DOHH2 (cell line): Measurements from ENCODE around the gene TAF11L14.
A peak's percentile ranks its signal among the peaks of the same experiment; 100 is the strongest.

Experiments used
- H3F3A ChIP-seq: fragments of 200-600 bp; sonication (generic), shearing (Covaris generic); 2 replicates; pipeline ENCODE4 v1.6.0; 2016; ENCODE audit warnings: antibody characterized with exemption, mild to moderate bottlenecking; ENCODE audit not compliant: control insufficient read depth, insufficient read depth
- H3K27ac ChIP-seq: fragments of 200-600 bp; sonication (generic); 2 replicates; pipeline ENCODE4 v1.5.1; 2014; ENCODE audit warnings: low read depth, mild to moderate bottlenecking, low read length, moderate library complexity
- H3K27me3 ChIP-seq: fragments of 200-600 bp; sonication (generic); 2 replicates; pipeline ENCODE4 v1.6.1; 2014; ENCODE audit warnings: mild to moderate bottlenecking, low read length, mixed read lengths; ENCODE audit not compliant: control insufficient read depth
- H3K36me3 ChIP-seq: fragments of 200-600 bp; sonication (generic); 2 replicates; pipeline ENCODE4 v1.6.1; 2014; ENCODE audit warnings: mild to moderate bottlenecking, low read length, moderate library complexity, mixed read lengths; ENCODE audit not compliant: control insufficient read depth
- H3K4me1 ChIP-seq: fragments of 200-600 bp; sonication (generic); 2 replicates; pipeline ENCODE4 v1.6.1; 2014; ENCODE audit warnings: mild to moderate bottlenecking, low read length, mixed read lengths; ENCODE audit not compliant: control insufficient read depth
- H3K4me2 ChIP-seq: fragments of 200-600 bp; sonication (generic); 2 replicates; pipeline ENCODE4 v1.6.0; 2014; ENCODE audit warnings: mild to moderate bottlenecking, low read length, moderate library complexity
- H3K4me3 ChIP-seq: fragments of 200-600 bp; sonication (generic); 2 replicates; pipeline ENCODE4 v1.5.1; 2014; ENCODE audit warnings: mild to moderate bottlenecking, low read length, mixed read lengths
- H3K79me2 ChIP-seq: fragments of 200-600 bp; sonication (generic); 2 replicates; pipeline ENCODE4 v1.6.1; 2014; ENCODE audit warnings: mild to moderate bottlenecking, low read length, mixed read lengths; ENCODE audit not compliant: control insufficient read depth
- H3K9me2 ChIP-seq: fragments of 200-600 bp; sonication (generic); replicated peaks from 2 replicates; pipeline ENCODE4 v1.6.1; 2014; ENCODE audit warnings: mild to moderate bottlenecking, low read length, mixed read lengths; ENCODE audit not compliant: control insufficient read depth
- H3K9me3 ChIP-seq: fragments of 200-600 bp; sonication (generic); 2 replicates; pipeline ENCODE4 v1.6.1; 2014; ENCODE audit warnings: antibody characterized with exemption, low read length, mixed read lengths; ENCODE audit not compliant: control insufficient read depth, insufficient read depth
- H4K20me1 ChIP-seq: fragments of 200-600 bp; sonication (generic); 2 replicates; pipeline ENCODE4 v1.6.0; 2014; ENCODE audit warnings: low read depth, mild to moderate bottlenecking, antibody characterized with exemption, low read length, moderate library complexity; ENCODE audit not compliant: control insufficient read depth, insufficient read depth
- CTCF ChIP-seq: fragments of 200-600 bp; sonication (generic); IDR thresholded peaks from one replicate; pipeline ENCODE4 v1.5.1; 2014; ENCODE audit warnings: antibody characterized with exemption, mild to moderate bottlenecking, low read depth, low read length; ENCODE audit not compliant: poor library complexity, severe bottlenecking
- EZH2phosphoT487 ChIP-seq: fragments of 200-600 bp; sonication (generic); IDR thresholded peaks from 2 replicates; pipeline ENCODE4 v1.6.1; 2017; ENCODE audit warnings: borderline replicate concordance, mild to moderate bottlenecking, antibody characterized with exemption, low read length, moderate library complexity, mixed read lengths

TAF11L14 gene

GRCh38 chr5:17655921-17656320, 21.7 kb downstream of the TAF11L14 start:
- H3K36me3 ChIP-seq, result no peaks in the 10 kb centered on the region
- H3K4me2 ChIP-seq, result no peak overlapping the region
- no peaks in the 10 kb centered on the region for H4K20me1 ChIP-seq
- no peaks in the 10 kb centered on the region for H3K79me2 ChIP-seq
- no peak overlapping the region for H3K4me3 ChIP-seq
- H3K9me3 ChIP-seq, result no peaks in the 10 kb centered on the region
- H3K9me2 ChIP-seq, result no peaks in the 10 kb centered on the region
- no peaks in the 10 kb centered on the region for H3K27me3 ChIP-seq
- no peak overlapping the region for H3K27ac ChIP-seq
- no peaks in the 10 kb centered on the region for H3K4me1 ChIP-seq
- no peaks in the 10 kb centered on the region for H3F3A ChIP-seq
- TF ChIP-seq EZH2phosphoT487 (no peak), CTCF (no peak)

DNA sequence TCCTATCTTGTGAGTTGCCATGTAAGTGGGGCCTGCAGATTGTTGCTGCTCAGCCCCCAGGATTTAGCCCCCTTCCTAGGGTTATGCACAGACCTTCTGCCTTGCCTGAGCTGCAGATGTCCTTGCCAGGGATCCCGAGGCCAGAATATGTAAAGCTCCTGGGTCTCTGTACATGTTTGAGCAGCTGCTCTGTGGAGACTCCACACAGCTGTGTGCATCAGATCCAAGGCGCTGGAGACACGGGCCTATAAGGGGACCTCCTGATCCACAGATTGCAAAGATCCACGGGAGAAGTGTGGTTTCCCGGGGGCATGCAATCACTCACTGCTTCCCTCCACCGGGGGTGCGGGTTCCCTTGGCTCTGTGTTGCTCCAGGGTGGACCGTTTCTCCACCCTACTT, 28.9 kb downstream of the TAF11L14 start:
- Histone ChIP-seq H3K4me1 (peaks cover 23% of the 10 kb centered on the region), H3K79me2 (no peaks in the 10 kb centered on the region), H3K9me2 (no peaks in the 10 kb centered on the region), H3K9me3 (0 out of 2 replicates have a peak, but pooled peaks cover 4% of the 10 kb centered on the region), H3F3A (no peaks in the 10 kb centered on the region), H4K20me1 (no peaks in the 10 kb centered on the region), H3K4me2 (no peak overlapping the region), H3K4me3 (no peak overlapping the region), H3K27me3 (no peaks in the 10 kb centered on the region), H3K27ac (no peak overlapping the region), H3K36me3 (no peaks in the 10 kb centered on the region)
- TF ChIP-seq EZH2phosphoT487, result no peak
- TF ChIP-seq CTCF, result no peak

- Histone ChIP-seq H3K36me3 (no peaks in the 10 kb centered on the region), H3K27ac (no peak overlapping the region)
- TF ChIP-seq CTCF (no peak), EZH2phosphoT487 (no peak)
Observed at GRCh38 chr5:17665836-17666235, 31.6 kb downstream of the TAF11L14 start.

GRCh38 chr5:17666726-17667235, 32.5 kb downstream of the TAF11L14 start:
- Histone ChIP-seq H3K27ac (peak overlapping the region; percentile 47), H3K4me1 (peaks cover 23% of the 10 kb centered on the region), H3K9me3 (peaks cover 4% of the 10 kb centered on the region; the same call in 1 of the 2 replicates), H3K4me3 (peak overlapping the region; percentile 22; the same call in 1 of the 2 replicates), H3K79me2 (no peaks in the 10 kb centered on the region), H3F3A (no peaks in the 10 kb centered on the region), H3K27me3 (no peaks in the 10 kb centered on the region), H4K20me1 (no peaks in the 10 kb centered on the region), H3K9me2 (no peaks in the 10 kb centered on the region), H3K4me2 (peak overlapping the region; percentile 29), H3K36me3 (no peaks in the 10 kb centered on the region)
- TF ChIP-seq CTCF (no peak), EZH2phosphoT487 (no peak)

More at GRCh38 chr5:17665836-17666235, 31.6 kb downstream of the TAF11L14 start:
- no peaks in the 10 kb centered on the region for H4K20me1 ChIP-seq
- H3K4me2 ChIP-seq, result no peak overlapping the region
- H3K27me3 ChIP-seq, result no peaks in the 10 kb centered on the region
- H3K9me2 ChIP-seq, result no peaks in the 10 kb centered on the region
- peaks cover 4% of the 10 kb centered on the region; the same call in 1 of the 2 replicates for H3K9me3 ChIP-seq
- no peak overlapping the region for H3K4me3 ChIP-seq
- peaks cover 23% of the 10 kb centered on the region for H3K4me1 ChIP-seq
- no peaks in the 10 kb centered on the region for H3F3A ChIP-seq
- no peaks in the 10 kb centered on the region for H3K79me2 ChIP-seq
